ENCODE measurements around the gene LOXL3. TPM values are rescaled to one million over a fixed set of nuclear protein-coding genes. Genes with fewer than 3 reads are reported as not detected.

The LOXL3 gene
- total RNA-seq, 1 experiment from 2014 or later, result 29.0 TPM

DNA sequence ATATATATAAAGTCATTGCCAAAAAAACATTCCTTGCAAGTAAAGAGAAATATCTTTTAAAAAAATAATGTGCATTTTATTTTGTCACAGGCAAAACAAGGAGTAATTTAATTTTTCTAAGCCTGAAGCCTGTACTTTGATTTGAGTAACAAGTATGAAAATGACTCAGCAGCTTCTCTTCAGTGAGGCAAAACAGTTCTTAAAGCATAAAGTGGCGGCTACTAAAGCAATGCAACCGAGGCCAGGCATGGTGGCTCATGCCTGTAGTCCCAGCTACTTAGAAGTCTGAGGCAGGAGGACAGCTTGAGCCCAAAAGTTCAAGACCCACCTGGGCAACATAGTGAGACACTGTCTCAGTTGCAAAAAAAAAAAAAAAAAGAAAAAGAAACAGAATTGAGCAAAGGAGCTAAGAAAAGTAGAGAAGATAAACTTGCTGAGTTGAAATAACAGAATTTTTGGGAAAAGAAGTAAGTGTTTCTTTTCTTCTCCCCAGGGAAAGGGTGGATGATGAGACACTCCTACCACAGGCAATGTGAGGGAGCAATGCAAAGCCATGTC is 30.4 kb upstream of the LOXL3 start:
- H3K4me1 ChIP-seq (ENCODE audit: insufficient read depth, low read length), result peaks cover 5% of the 10 kb centered on the region; the same call in 1 of the 2 replicates
- H3K4me3 Mint-ChIP-seq, result no peak overlapping the region
- H3K23ac ChIP-seq (ENCODE audit: insufficient read length, low read depth, low read length), result no peak overlapping the region
- no peak overlapping the region for H3K14ac ChIP-seq (ENCODE audit: insufficient read depth, low read length)
- no peak overlapping the region for H3K56ac ChIP-seq (ENCODE audit: insufficient read length, low read depth, low read length)
- H2AK5ac ChIP-seq (ENCODE audit: insufficient read length, low read length), result no peak overlapping the region
- no peaks in the 10 kb centered on the region; the same call in 1 of the 2 replicates for H3K27me3 Mint-ChIP-seq (ENCODE audit: low read depth)
- no peak overlapping the region for H3K4me2 ChIP-seq (ENCODE audit: insufficient read depth, insufficient read length, low read length)
- WGBS (ENCODE audit: extremely low coverage, insufficient read length, low lambda C conversion rate), result no CpG with 5 or more reads among the region's 2 CpGs
- H3K79me1 ChIP-seq (ENCODE audit: insufficient read depth, low read depth, low read length, poor library complexity, severe bottlenecking), result no peaks in the 10 kb centered on the region
- H3K9me3 Mint-ChIP-seq, result no peaks in the 10 kb centered on the region
- H4K20me1 ChIP-seq (ENCODE audit: control insufficient read depth, insufficient read depth, insufficient read length), result no peaks in the 10 kb centered on the region
- H2BK5ac ChIP-seq (ENCODE audit: insufficient read length, low read length), result no peak overlapping the region
- no peak overlapping the region for H3K4ac ChIP-seq (ENCODE audit: low read depth, low read length)
- H3K36me3 Mint-ChIP-seq (ENCODE audit: insufficient read depth in 1 of 3, low read depth in 3 of 3), result no peaks in the 10 kb centered on the region
- H3T11ph ChIP-seq (ENCODE audit: low read length), result no peak overlapping the region
- H3K79me2 ChIP-seq (ENCODE audit: insufficient read depth, low read length), result no peaks in the 10 kb centered on the region
- no peak overlapping the region for H3K27ac Mint-ChIP-seq
- no peak overlapping the region for H2BK20ac ChIP-seq (ENCODE audit: low read depth, low read length, poor library complexity, severe bottlenecking)
- H3K23me2 ChIP-seq (ENCODE audit: insufficient read length, low read depth, low read length, poor library complexity, severe bottlenecking), result no peaks in the 10 kb centered on the region
- H4K8ac ChIP-seq (replicated peaks; ENCODE audit: insufficient read length, low read depth, low read length), result no peak overlapping the region
- H2BK120ac ChIP-seq (ENCODE audit: low read depth, low read length, poor library complexity, severe bottlenecking), result no peak overlapping the region
- H2AFZ ChIP-seq (ENCODE audit: low read length), result no peak overlapping the region
- no peak overlapping the region for H3K27ac ChIP-seq (ENCODE audit: insufficient read length, low read depth, low read length)
- H2BK15ac ChIP-seq (ENCODE audit: low read depth, low read length), result no peak overlapping the region
- no peak overlapping the region for H4K5ac ChIP-seq (ENCODE audit: insufficient read length, low read depth, low read length)
- no peak for DNase-seq
- no peak overlapping the region for H4K91ac ChIP-seq (ENCODE audit: insufficient read length, low read depth, low read length)
- H3K27me3 ChIP-seq (ENCODE audit: insufficient read depth, low read length), result no peaks in the 10 kb centered on the region; the same call in 1 of the 2 replicates
- TF ChIP-seq, protein P1, sequence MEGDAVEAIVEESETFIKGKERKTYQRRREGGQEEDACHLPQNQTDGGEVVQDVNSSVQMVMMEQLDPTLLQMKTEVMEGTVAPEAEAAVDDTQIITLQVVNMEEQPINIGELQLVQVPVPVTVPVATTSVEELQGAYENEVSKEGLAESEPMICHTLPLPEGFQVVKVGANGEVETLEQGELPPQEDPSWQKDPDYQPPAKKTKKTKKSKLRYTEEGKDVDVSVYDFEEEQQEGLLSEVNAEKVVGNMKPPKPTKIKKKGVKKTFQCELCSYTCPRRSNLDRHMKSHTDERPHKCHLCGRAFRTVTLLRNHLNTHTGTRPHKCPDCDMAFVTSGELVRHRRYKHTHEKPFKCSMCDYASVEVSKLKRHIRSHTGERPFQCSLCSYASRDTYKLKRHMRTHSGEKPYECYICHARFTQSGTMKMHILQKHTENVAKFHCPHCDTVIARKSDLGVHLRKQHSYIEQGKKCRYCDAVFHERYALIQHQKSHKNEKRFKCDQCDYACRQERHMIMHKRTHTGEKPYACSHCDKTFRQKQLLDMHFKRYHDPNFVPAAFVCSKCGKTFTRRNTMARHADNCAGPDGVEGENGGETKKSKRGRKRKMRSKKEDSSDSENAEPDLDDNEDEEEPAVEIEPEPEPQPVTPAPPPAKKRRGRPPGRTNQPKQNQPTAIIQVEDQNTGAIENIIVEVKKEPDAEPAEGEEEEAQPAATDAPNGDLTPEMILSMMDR (conservative IDR thresholded peaks at IDR 0.05), result no peak
- H3K9ac ChIP-seq (ENCODE audit: extremely low read depth, insufficient read length, low read length), result no peak overlapping the region
- H3K4me1 Mint-ChIP-seq, result peaks cover 13 to 17% of the 10 kb centered on the region in 2 experiments
- no peaks in the 10 kb centered on the region for H3K9me3 ChIP-seq (ENCODE audit: control insufficient read depth, low read depth, low read length)
- H3K18ac ChIP-seq (ENCODE audit: insufficient read length, low read depth, low read length), result no peak overlapping the region
- no peak overlapping the region for H2BK12ac ChIP-seq (ENCODE audit: insufficient read length, low read depth, low read length)

All from H9 (cell line).